Neural progenitor cell (in vitro differentiated cells): ENCODE results near the gene NSRP1. TPM values are rescaled to one million over a fixed set of nuclear protein-coding genes. Genes with fewer than 3 reads are reported as not detected.

Experiments used
- DNase-seq: peaks from one replicate; pipeline ENCODE4 v3.0.0-alpha.2; 2016; ENCODE audit warnings: low spot score
- H2AFZ ChIP-seq: fragments of 200-600 bp; sonication (generic); replicated peaks from 2 replicates; pipeline ENCODE4 v1.6.1; 2016; ENCODE audit warnings: antibody characterized with exemption
- H3F3A ChIP-seq: fragments of 200-600 bp; sonication (generic); 2 replicates; pipeline ENCODE4 v1.6.1; 2016; ENCODE audit warnings: antibody characterized with exemption, low read depth
- H3K27ac ChIP-seq: fragments of 200-600 bp; sonication (generic); 2 replicates; pipeline ENCODE4 v1.5.1; 2016; ENCODE audit warnings: mild to moderate bottlenecking
- H3K27me3 ChIP-seq: fragments of 200-600 bp; sonication (generic); 2 replicates; pipeline ENCODE4 v1.6.1; 2016; ENCODE audit warnings: mild to moderate bottlenecking, moderate library complexity
- H3K36me3 ChIP-seq: fragments of 200-600 bp; sonication (generic); 2 replicates; pipeline ENCODE4 v1.5.1; 2016
- H3K4me1 ChIP-seq: fragments of 200-600 bp; sonication (generic); 2 replicates; pipeline ENCODE4 v1.6.1; 2016; ENCODE audit warnings: mixed run types
- H3K4me2 ChIP-seq: fragments of 200-600 bp; sonication (generic); 2 replicates; pipeline ENCODE4 v1.6.1; 2016
- H3K4me3 ChIP-seq: fragments of 200-600 bp; sonication (generic); 2 replicates; pipeline ENCODE4 v1.5.1; 2016
- H3K79me2 ChIP-seq: fragments of 200-600 bp; sonication (generic); 2 replicates; pipeline ENCODE4 v1.6.1; 2016; ENCODE audit warnings: low read depth
- H3K9ac ChIP-seq: fragments of 200-600 bp; sonication (generic); 2 replicates; pipeline ENCODE4 v1.6.1; 2016
- H3K9me3 ChIP-seq: fragments of 200-600 bp; sonication (generic); 2 replicates; pipeline ENCODE4 v1.5.1; 2016; ENCODE audit warnings: low read depth
- H4K20me1 ChIP-seq: fragments of 200-600 bp; sonication (generic); 2 replicates; pipeline ENCODE4 v1.6.1; 2016; ENCODE audit warnings: low read depth
- H3K27ac Mint-ChIP-seq: 3 replicates; pipeline ENCODE4 v1.8.0; 2021; ENCODE audit warnings: mixed read lengths
- H3K27me3 Mint-ChIP-seq: 2 replicates; pipeline ENCODE4 v1.8.0; 2022; ENCODE audit warnings: low read depth, mild to moderate bottlenecking, inconsistent platforms, moderate library complexity, mixed read lengths; ENCODE audit not compliant: insufficient read depth
- H3K36me3 Mint-ChIP-seq: 3 replicates; pipeline ENCODE4 v1.8.0; 2021; ENCODE audit warnings: mixed read lengths
- H3K4me1 Mint-ChIP-seq: 3 replicates; pipeline ENCODE4 v1.8.0; 2021; ENCODE audit warnings: mixed read lengths
- H3K4me3 Mint-ChIP-seq: 3 replicates; pipeline ENCODE4 v1.8.0; 2021; ENCODE audit warnings: mild to moderate bottlenecking, moderate library complexity, mixed read lengths
- H3K9me3 Mint-ChIP-seq: 3 replicates; pipeline ENCODE4 v1.8.0; 2020; ENCODE audit warnings: mixed read lengths
- EZH2 ChIP-seq: fragments of 200-600 bp; sonication (generic); IDR thresholded peaks from 2 replicates; pipeline ENCODE4 v1.6.1; 2017; ENCODE audit warnings: antibody characterized with exemption, mild to moderate bottlenecking, moderate library complexity
- EZH2phosphoT487 ChIP-seq: fragments of 200-600 bp; sonication (generic); IDR thresholded peaks from 2 replicates; pipeline ENCODE4 v1.6.1; 2017; ENCODE audit warnings: antibody characterized with exemption
- total RNA-seq: library from RNA; depleted of rRNA; stranded (reverse); fragments of >200 nt; gene quantifications from 2 replicates; pipeline ENCODE4 v1.2.3, GENCODE V29; 2015; ENCODE audit warnings: low replicate concordance
- TF ChIP-seq, protein P1 (sequence below): fragments of 200-600 bp; sonication (generic); IDR thresholded peaks from 2 replicates; pipeline ENCODE4 v1.5.1; 2017; ENCODE audit warnings: antibody characterized with exemption, mild to moderate bottlenecking

Gene NSRP1
- total RNA-seq, 1 donor from 2014 or later, result 14.8 TPM

- H3K36me3 Mint-ChIP-seq, result no peaks in the 10 kb centered on the region
- Histone ChIP-seq H3K27me3 (no peaks in the 10 kb centered on the region), H2AFZ (peak overlapping the region; percentile 80), H3K9ac (no peak overlapping the region), H3K79me2 (no peaks in the 10 kb centered on the region), H3K4me3 (no peak overlapping the region), H3K27ac (no peak overlapping the region), H3K4me2 (no peak overlapping the region), H4K20me1 (no peaks in the 10 kb centered on the region), H3K4me1 (no peaks in the 10 kb centered on the region), H3K36me3 (no peaks in the 10 kb centered on the region), H3K9me3 (no peaks in the 10 kb centered on the region), H3F3A (no peaks in the 10 kb centered on the region)
- H3K9me3 Mint-ChIP-seq, result no peaks in the 10 kb centered on the region
- no peak overlapping the region for H3K4me3 Mint-ChIP-seq
- H3K4me1 Mint-ChIP-seq, result peaks cover 15% of the 10 kb centered on the region
- peak; percentile 79 for DNase-seq
- TF ChIP-seq EZH2, result no peak
- TF ChIP-seq, protein P1, sequence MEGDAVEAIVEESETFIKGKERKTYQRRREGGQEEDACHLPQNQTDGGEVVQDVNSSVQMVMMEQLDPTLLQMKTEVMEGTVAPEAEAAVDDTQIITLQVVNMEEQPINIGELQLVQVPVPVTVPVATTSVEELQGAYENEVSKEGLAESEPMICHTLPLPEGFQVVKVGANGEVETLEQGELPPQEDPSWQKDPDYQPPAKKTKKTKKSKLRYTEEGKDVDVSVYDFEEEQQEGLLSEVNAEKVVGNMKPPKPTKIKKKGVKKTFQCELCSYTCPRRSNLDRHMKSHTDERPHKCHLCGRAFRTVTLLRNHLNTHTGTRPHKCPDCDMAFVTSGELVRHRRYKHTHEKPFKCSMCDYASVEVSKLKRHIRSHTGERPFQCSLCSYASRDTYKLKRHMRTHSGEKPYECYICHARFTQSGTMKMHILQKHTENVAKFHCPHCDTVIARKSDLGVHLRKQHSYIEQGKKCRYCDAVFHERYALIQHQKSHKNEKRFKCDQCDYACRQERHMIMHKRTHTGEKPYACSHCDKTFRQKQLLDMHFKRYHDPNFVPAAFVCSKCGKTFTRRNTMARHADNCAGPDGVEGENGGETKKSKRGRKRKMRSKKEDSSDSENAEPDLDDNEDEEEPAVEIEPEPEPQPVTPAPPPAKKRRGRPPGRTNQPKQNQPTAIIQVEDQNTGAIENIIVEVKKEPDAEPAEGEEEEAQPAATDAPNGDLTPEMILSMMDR, result peak; percentile 93
- no peak overlapping the region for H3K27ac Mint-ChIP-seq
- peaks cover 7% of the 10 kb centered on the region for H3K27me3 Mint-ChIP-seq
Measured at GRCh38 chr17:30093463-30094147, 23.0 kb upstream of the NSRP1 start.

- no peak overlapping the region for H3K27ac ChIP-seq
- TF ChIP-seq EZH2 (no peak), EZH2phosphoT487 (no peak)
- TF ChIP-seq, protein P1, result peak; percentile 67
- Mint-ChIP-seq H3K9me3 (no peaks in the 10 kb centered on the region), H3K27ac (no peak overlapping the region), H3K36me3 (no peaks in the 10 kb centered on the region), H3K4me1 (peaks cover 15% of the 10 kb centered on the region), H3K27me3 (peaks cover 7% of the 10 kb centered on the region), H3K4me3 (no peak overlapping the region)
- H2AFZ ChIP-seq, result no peak overlapping the region
- H3K4me1 ChIP-seq, result no peaks in the 10 kb centered on the region
- no peaks in the 10 kb centered on the region for H3K36me3 ChIP-seq
- H3F3A ChIP-seq, result no peaks in the 10 kb centered on the region
- no peak overlapping the region for H3K9ac ChIP-seq
- no peak overlapping the region for H3K4me3 ChIP-seq
- no peak overlapping the region for H3K4me2 ChIP-seq
- no peaks in the 10 kb centered on the region for H3K27me3 ChIP-seq
- peak; percentile 64 for DNase-seq
- no peaks in the 10 kb centered on the region for H4K20me1 ChIP-seq
- no peaks in the 10 kb centered on the region for H3K79me2 ChIP-seq
- H3K9me3 ChIP-seq, result no peaks in the 10 kb centered on the region
Measured at GRCh38 chr17:30095507-30096244, 20.9 kb upstream of the NSRP1 start.

GRCh38 chr17:30101686-30102390 lies 14.8 kb upstream of the NSRP1 start:
- Mint-ChIP-seq H3K9me3 (no peaks in the 10 kb centered on the region), H3K27ac (no peak overlapping the region), H3K27me3 (no peaks in the 10 kb centered on the region), H3K4me1 (peaks cover 26% of the 10 kb centered on the region), H3K4me3 (no peak overlapping the region), H3K36me3 (no peaks in the 10 kb centered on the region)
- H3K36me3 ChIP-seq, result no peaks in the 10 kb centered on the region
- H4K20me1 ChIP-seq, result no peaks in the 10 kb centered on the region
- no peaks in the 10 kb centered on the region for H3K9me3 ChIP-seq
- H3K27ac ChIP-seq, result no peak overlapping the region
- DNase-seq, result no peak
- no peaks in the 10 kb centered on the region for H3K27me3 ChIP-seq
- no peaks in the 10 kb centered on the region for H3K4me1 ChIP-seq
- H3K4me3 ChIP-seq, result no peak overlapping the region
- no peak overlapping the region for H3K9ac ChIP-seq
- H3K4me2 ChIP-seq, result no peak overlapping the region
- peaks cover 10% of the 10 kb centered on the region for H3F3A ChIP-seq
- TF ChIP-seq EZH2, result no peak
- TF ChIP-seq, protein P1, result no peak
- TF ChIP-seq EZH2phosphoT487, result no peak
- H2AFZ ChIP-seq, result no peak overlapping the region
- H3K79me2 ChIP-seq, result no peaks in the 10 kb centered on the region
